T-helper 22 cell (primary cell): Measurements from ENCODE around the gene ARFGAP1.

Source experiments
- DNase-seq: peaks from one replicate; pipeline ENCODE4 v3.0.0-alpha.2; 2020; ENCODE audit warnings: low read depth

The ARFGAP1 gene

GRCh38 chr20:63279931-63280330, 7.3 kb downstream of the ARFGAP1 start:
- DNase-seq, result no peak

GRCh38 chr20:63280371-63280770, 7.8 kb downstream of the ARFGAP1 start:
- DNase-seq, result no peak

- no peak for DNase-seq
These were observed 8.4 kb downstream of the ARFGAP1 start for GRCh38 chr20:63280929-63281545.

- DNase-seq, result no peak
These were observed 9.4 kb downstream of the ARFGAP1 start for GRCh38 chr20:63281742-63282665.

GRCh38 chr20:63282946-63283345, 10.3 kb downstream of the ARFGAP1 start:
- no peak for DNase-seq

GRCh38 chr20:63283397-63284082, 10.9 kb downstream of the ARFGAP1 start:
- DNase-seq, result no peak

GRCh38 chr20:63284083-63284440, 11.4 kb downstream of the ARFGAP1 start:
- no peak for DNase-seq

- DNase-seq, result no peak
These were observed 11.9 kb downstream of the ARFGAP1 start for GRCh38 chr20:63284544-63284949.

GRCh38 chr20:63284981-63285524, 12.4 kb downstream of the ARFGAP1 start:
- no peak for DNase-seq

GRCh38 chr20:63285636-63286615, 13.3 kb downstream of the ARFGAP1 start:
- DNase-seq, result no peak

GRCh38 chr20:63286781-63287696, 14.4 kb downstream of the ARFGAP1 start:
- DNase-seq, result no peak

GRCh38 chr20:63287697-63288580, 15.3 kb downstream of the ARFGAP1 start:
- no peak for DNase-seq

- no peak for DNase-seq
These were observed 16.1 kb downstream of the ARFGAP1 start for GRCh38 chr20:63288581-63289251.

- DNase-seq, result no peak
These were observed 16.9 kb downstream of the ARFGAP1 start for GRCh38 chr20:63289311-63290135.

GRCh38 chr20:63290136-63290676, 17.6 kb downstream of the ARFGAP1 start:
- no peak for DNase-seq

- no peak for DNase-seq
These were observed 18.3 kb downstream of the ARFGAP1 start for GRCh38 chr20:63290677-63291472.

GRCh38 chr20:63291811-63292210, 19.2 kb downstream of the ARFGAP1 start:
- DNase-seq, result no peak
